ENCODE data around the gene KIF5C.

The KIF5C gene

DNA sequence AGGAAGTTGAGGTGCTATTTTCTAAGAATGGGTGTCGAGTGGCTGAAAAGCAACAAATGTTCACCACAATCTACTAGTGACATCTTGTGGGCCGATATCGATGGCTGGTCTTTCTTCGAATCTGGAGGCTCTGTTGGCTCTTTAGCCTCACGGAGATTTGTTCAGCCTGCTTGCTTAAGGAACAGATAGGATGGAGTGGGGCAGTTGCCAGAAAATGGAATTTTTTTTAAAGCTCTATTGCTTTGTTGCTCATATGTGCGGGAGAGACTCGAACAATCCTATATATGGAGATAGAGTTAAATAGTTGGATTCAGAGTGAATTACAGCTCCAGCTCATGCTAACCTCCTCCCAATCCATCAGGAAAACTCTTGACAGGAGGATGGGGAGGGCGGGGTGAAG is 92.6 kb downstream of the KIF5C start:
- Histone ChIP-seq H3K27me3 (ENCODE audit: insufficient read depth, insufficient read length) (no peaks in the 10 kb centered on the region), H3K9ac (ENCODE audit: insufficient read length, low read depth) (no peak overlapping the region), H3K4me1 (ENCODE audit: insufficient read depth, insufficient read length) (no peaks in the 10 kb centered on the region), H3K4me3 (ENCODE audit: insufficient read length, low read depth) (no peak overlapping the region), H3K9me3 (ENCODE audit: insufficient read depth, low read length) (no peaks in the 10 kb centered on the region), H3K36me3 (ENCODE audit: insufficient read depth, insufficient read length, low read length) (peaks cover 26% of the 10 kb centered on the region)
- no peak for DNase-seq (ENCODE audit: low read depth, low spot score)
- TF ChIP-seq YY1 (IDR thresholded peaks at IDR 0.05; ENCODE audit: insufficient read depth, insufficient read length) (no peak), ZNF274 (IDR thresholded peaks at IDR 0.05; ENCODE audit: low read depth, low read length) (no peak), SUZ12 (IDR thresholded peaks at IDR 0.05; ENCODE audit: extremely low read depth, insufficient read depth, insufficient read length) (no peak)

DNA sequence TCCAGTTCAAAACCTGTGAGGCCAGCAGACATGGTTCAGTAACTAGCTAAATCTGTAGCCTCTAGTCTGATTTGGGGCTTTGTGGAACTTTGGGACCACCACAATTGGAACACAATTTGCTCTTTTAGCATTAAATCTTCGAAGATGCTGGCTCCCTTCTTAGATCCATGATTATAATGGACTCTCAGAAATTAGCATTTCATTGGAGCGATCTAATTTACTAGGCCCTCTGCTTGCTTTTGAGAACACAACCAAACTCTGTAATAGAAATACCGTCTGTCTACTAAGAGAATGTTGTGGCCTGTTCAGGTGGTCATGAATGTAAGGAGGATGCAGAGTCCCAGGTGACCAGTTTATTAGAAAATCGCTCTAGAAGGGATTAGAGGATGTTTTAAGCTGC is 93.3 kb downstream of the KIF5C start:
- no peak overlapping the region for H3K9ac ChIP-seq (ENCODE audit: insufficient read length, low read depth)
- H3K4me3 ChIP-seq (ENCODE audit: insufficient read length, low read depth): no peak overlapping the region
- no peaks in the 10 kb centered on the region for H3K9me3 ChIP-seq (ENCODE audit: insufficient read depth, low read length)
- no peaks in the 10 kb centered on the region for H3K4me1 ChIP-seq (ENCODE audit: insufficient read depth, insufficient read length)
- DNase-seq (ENCODE audit: low read depth, low spot score): no peak
- H3K36me3 ChIP-seq (ENCODE audit: insufficient read depth, insufficient read length, low read length): peaks cover 23% of the 10 kb centered on the region
- TF ChIP-seq ZNF274 (IDR thresholded peaks at IDR 0.05; ENCODE audit: low read depth, low read length) (no peak), SUZ12 (IDR thresholded peaks at IDR 0.05; ENCODE audit: extremely low read depth, insufficient read depth, insufficient read length) (no peak), YY1 (IDR thresholded peaks at IDR 0.05; ENCODE audit: insufficient read depth, insufficient read length) (no peak)
- no peaks in the 10 kb centered on the region for H3K27me3 ChIP-seq (ENCODE audit: insufficient read depth, insufficient read length)

DNA sequence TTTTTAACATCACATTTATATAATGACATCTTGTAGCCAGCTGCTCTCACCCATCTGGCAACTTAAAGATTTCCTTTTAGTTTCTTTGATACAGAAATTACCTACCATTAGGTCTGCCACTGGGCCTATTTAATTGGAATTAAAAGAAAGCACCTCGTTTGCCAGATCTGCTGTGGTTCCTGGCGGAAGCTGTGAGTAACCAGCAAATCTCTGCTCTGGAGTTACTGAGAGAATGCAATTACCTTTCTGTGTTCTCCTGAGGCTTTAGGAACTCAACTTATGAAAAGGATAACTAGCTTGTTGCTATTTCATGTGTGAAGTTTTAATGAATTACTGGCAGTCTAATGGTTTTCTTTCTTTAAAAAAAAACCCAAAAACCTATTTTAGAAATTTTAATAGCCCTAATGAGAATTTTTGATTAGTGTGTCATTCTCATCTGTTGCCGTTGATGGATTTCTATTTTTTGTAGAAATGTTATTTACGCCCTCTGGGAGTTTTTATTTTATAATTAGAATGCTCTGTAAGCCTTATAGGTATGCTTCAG is 93.8 kb downstream of the KIF5C start:
- no peaks in the 10 kb centered on the region for H3K9me3 ChIP-seq (ENCODE audit: insufficient read depth, low read length)
- peaks cover 22% of the 10 kb centered on the region for H3K36me3 ChIP-seq (ENCODE audit: insufficient read depth, insufficient read length, low read length)
- DNase-seq (ENCODE audit: low read depth, low spot score): no peak
- no peak overlapping the region for H3K9ac ChIP-seq (ENCODE audit: insufficient read length, low read depth)
- no peak for TF ChIP-seq ZNF274 (IDR thresholded peaks at IDR 0.05; ENCODE audit: low read depth, low read length)
- TF ChIP-seq YY1 (IDR thresholded peaks at IDR 0.05; ENCODE audit: insufficient read depth, insufficient read length): no peak
- no peak for TF ChIP-seq SUZ12 (IDR thresholded peaks at IDR 0.05; ENCODE audit: extremely low read depth, insufficient read depth, insufficient read length)
- H3K4me3 ChIP-seq (ENCODE audit: insufficient read length, low read depth): no peak overlapping the region
- no peaks in the 10 kb centered on the region for H3K4me1 ChIP-seq (ENCODE audit: insufficient read depth, insufficient read length)
- no peaks in the 10 kb centered on the region for H3K27me3 ChIP-seq (ENCODE audit: insufficient read depth, insufficient read length)

DNA sequence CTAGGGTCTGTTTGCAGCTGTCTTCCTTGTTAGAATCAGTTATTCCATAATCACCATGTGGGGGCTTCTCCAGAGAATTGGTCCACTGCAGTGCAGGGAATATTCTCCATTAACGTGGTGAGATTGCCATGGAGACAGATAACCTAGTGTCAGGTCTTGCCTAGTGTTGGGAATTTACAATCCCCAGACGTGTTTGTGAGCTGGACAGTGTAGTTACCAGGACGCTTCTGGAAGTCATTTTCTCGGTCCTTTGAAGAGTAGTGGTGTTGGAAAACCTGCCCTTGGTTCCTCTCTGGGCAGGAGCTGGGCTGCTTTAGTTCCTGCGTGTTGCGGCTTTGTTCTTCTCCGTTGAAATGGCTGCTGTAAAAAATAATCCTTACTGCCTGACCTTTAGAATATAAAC is 94.6 kb downstream of the KIF5C start:
- no peak for DNase-seq (ENCODE audit: low read depth, low spot score)
- Histone ChIP-seq H3K27me3 (ENCODE audit: insufficient read depth, insufficient read length) (no peaks in the 10 kb centered on the region), H3K4me3 (ENCODE audit: insufficient read length, low read depth) (no peak overlapping the region), H3K36me3 (ENCODE audit: insufficient read depth, insufficient read length, low read length) (peaks cover 22% of the 10 kb centered on the region), H3K9ac (ENCODE audit: insufficient read length, low read depth) (no peak overlapping the region), H3K4me1 (ENCODE audit: insufficient read depth, insufficient read length) (no peaks in the 10 kb centered on the region), H3K9me3 (ENCODE audit: insufficient read depth, low read length) (no peaks in the 10 kb centered on the region)
- TF ChIP-seq SUZ12 (IDR thresholded peaks at IDR 0.05; ENCODE audit: extremely low read depth, insufficient read depth, insufficient read length) (no peak), ZNF274 (IDR thresholded peaks at IDR 0.05; ENCODE audit: low read depth, low read length) (no peak), YY1 (IDR thresholded peaks at IDR 0.05; ENCODE audit: insufficient read depth, insufficient read length) (no peak)

DNA sequence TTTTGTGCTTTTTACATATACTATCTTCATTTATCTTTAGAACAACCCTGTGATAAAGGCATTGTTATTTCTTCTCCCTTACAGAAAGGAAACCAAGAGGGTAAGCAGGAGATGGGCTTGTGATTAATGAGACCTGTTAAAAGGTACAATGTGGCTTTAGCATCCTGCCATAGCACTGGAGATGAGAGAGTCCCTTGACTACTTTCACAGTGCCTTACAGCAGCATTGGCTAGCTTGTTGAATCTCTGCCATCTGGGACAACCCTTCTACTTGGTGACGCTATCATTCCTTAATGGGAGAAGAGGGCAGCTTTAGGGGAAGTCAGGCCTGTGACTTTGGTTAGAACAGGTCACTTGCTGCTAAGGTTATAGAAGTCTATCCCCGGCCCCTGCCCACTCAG is 95.4 kb downstream of the KIF5C start:
- H3K27me3 ChIP-seq (ENCODE audit: insufficient read depth, insufficient read length): no peaks in the 10 kb centered on the region
- H3K9me3 ChIP-seq (ENCODE audit: insufficient read depth, low read length): no peaks in the 10 kb centered on the region
- no peak overlapping the region for H3K9ac ChIP-seq (ENCODE audit: insufficient read length, low read depth)
- no peak for DNase-seq (ENCODE audit: low read depth, low spot score)
- H3K4me1 ChIP-seq (ENCODE audit: insufficient read depth, insufficient read length): no peaks in the 10 kb centered on the region
- no peak overlapping the region for H3K4me3 ChIP-seq (ENCODE audit: insufficient read length, low read depth)
- no peak for TF ChIP-seq SUZ12 (IDR thresholded peaks at IDR 0.05; ENCODE audit: extremely low read depth, insufficient read depth, insufficient read length)
- no peak for TF ChIP-seq ZNF274 (IDR thresholded peaks at IDR 0.05; ENCODE audit: low read depth, low read length)
- TF ChIP-seq YY1 (IDR thresholded peaks at IDR 0.05; ENCODE audit: insufficient read depth, insufficient read length): no peak
- peaks cover 29% of the 10 kb centered on the region for H3K36me3 ChIP-seq (ENCODE audit: insufficient read depth, insufficient read length, low read length)

DNA sequence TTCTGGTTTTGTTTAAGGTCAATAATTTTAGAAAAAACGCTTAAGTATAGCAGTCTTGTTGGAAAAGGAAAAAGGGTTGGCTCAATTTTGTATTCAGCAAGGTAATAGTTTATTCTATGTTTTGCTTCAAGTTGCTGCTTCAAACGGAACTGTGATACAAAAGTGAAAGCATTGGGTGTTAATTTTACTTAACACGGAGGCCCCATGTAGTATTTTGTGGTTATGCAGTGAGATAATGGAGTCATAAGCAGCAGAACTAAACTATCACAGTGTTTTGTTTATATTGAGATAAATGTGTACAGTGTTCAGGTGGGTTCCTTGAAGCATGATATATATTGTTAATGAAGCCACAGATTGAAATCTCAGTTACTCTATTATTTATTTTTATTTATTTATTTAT is 96.5 kb downstream of the KIF5C start:
- no peaks in the 10 kb centered on the region for H3K9me3 ChIP-seq (ENCODE audit: insufficient read depth, low read length)
- DNase-seq (ENCODE audit: low read depth, low spot score): no peak
- H3K4me3 ChIP-seq (ENCODE audit: insufficient read length, low read depth): no peak overlapping the region
- TF ChIP-seq ZNF274 (IDR thresholded peaks at IDR 0.05; ENCODE audit: low read depth, low read length) (no peak), YY1 (IDR thresholded peaks at IDR 0.05; ENCODE audit: insufficient read depth, insufficient read length) (no peak), SUZ12 (IDR thresholded peaks at IDR 0.05; ENCODE audit: extremely low read depth, insufficient read depth, insufficient read length) (no peak)
- H3K4me1 ChIP-seq (ENCODE audit: insufficient read depth, insufficient read length): no peaks in the 10 kb centered on the region
- H3K9ac ChIP-seq (ENCODE audit: insufficient read length, low read depth): no peak overlapping the region
- no peaks in the 10 kb centered on the region for H3K27me3 ChIP-seq (ENCODE audit: insufficient read depth, insufficient read length)
- peaks cover 27% of the 10 kb centered on the region for H3K36me3 ChIP-seq (ENCODE audit: insufficient read depth, insufficient read length, low read length)

DNA sequence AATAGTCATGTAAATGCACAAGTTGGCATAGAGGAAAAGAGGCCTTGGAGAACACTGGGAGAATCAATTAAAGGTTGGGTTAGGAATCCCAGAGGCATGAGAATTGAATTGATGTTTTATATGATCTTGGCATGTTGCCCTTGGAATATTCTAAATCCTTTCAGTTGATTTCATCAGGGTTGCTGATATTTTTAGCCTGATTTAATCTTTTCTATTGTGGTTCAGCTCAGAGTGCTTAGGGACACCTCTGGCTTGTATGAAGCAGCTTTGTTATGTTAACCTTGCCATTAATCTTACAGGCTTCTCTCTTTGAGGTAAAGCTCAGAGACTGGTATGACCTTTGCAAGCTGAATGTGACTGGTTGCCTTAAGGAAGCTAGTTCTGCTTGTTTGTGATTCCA is 99.1 kb downstream of the KIF5C start:
- TF ChIP-seq ZNF274 (IDR thresholded peaks at IDR 0.05; ENCODE audit: low read depth, low read length) (no peak), YY1 (IDR thresholded peaks at IDR 0.05; ENCODE audit: insufficient read depth, insufficient read length) (no peak), SUZ12 (IDR thresholded peaks at IDR 0.05; ENCODE audit: extremely low read depth, insufficient read depth, insufficient read length) (no peak)
- peaks cover 22% of the 10 kb centered on the region for H3K36me3 ChIP-seq (ENCODE audit: insufficient read depth, insufficient read length, low read length)
- H3K4me3 ChIP-seq (ENCODE audit: insufficient read length, low read depth): no peak overlapping the region
- no peak overlapping the region for H3K9ac ChIP-seq (ENCODE audit: insufficient read length, low read depth)
- no peaks in the 10 kb centered on the region for H3K9me3 ChIP-seq (ENCODE audit: insufficient read depth, low read length)
- no peaks in the 10 kb centered on the region for H3K27me3 ChIP-seq (ENCODE audit: insufficient read depth, insufficient read length)
- DNase-seq (ENCODE audit: low read depth, low spot score): peak; percentile 66
- H3K4me1 ChIP-seq (ENCODE audit: insufficient read depth, insufficient read length): no peaks in the 10 kb centered on the region

All from NT2/D1 (cell line).